ENCODE data around the gene MARK3. TPM values are rescaled to one million over a fixed set of nuclear protein-coding genes. Genes with fewer than 3 reads are reported as not detected.
"Not testable (repeated sequence)": the region's sequence is repeated elsewhere in the genome, so short reads cannot be mapped to it uniquely, and the experiment has no call there.

Gene MARK3
- total RNA-seq, 2 donors from 2014 or later, result 121 to 136 TPM

- no peak overlapping the region for H3K27ac Mint-ChIP-seq
- H3K27me3 Mint-ChIP-seq, result no peaks in the 10 kb centered on the region
- peak; percentile 16 for ATAC-seq
- H3K36me3 Mint-ChIP-seq (ENCODE audit: low read depth), result no peaks in the 10 kb centered on the region
- peaks cover 13% of the 10 kb centered on the region for H3K4me1 Mint-ChIP-seq
- no peaks in the 10 kb centered on the region for H3K9me3 ChIP-seq (ENCODE audit: control insufficient read depth, low read length, poor library complexity, severe bottlenecking)
- DNase-seq, result no peak
- peak overlapping the region; percentile 63 for H3K4me3 Mint-ChIP-seq
Measured at GRCh38 chr14:103521951-103522563, 136.8 kb downstream of the MARK3 start.

GRCh38 chr14:103522649-103523574 is 137.7 kb downstream of the MARK3 start, which contains the start of gene CKB:
Gene CKB, minus strand, starts transcription at chr14:103522830. Its CDS starts 337 bp downstream, at chr14:103522493.
- DNase-seq, result no peak

DNA sequence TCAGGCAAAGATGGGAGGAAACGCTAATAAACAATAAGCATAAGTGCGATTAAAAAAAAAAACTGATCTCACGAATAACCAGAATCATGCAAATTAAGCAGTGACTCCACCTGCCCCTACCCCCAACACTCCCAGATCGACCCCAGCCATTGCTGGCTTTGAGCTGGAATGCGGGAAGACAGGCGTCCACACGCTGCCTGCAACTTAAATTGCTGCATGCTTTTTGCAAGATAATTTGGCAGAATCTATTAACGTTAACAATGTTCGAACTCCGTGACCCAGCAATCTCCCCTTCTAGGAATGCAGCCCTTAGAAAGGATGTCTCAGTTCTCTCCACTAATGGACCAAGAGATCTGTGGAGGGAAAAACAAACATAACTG is 138.3 kb downstream of the MARK3 start:
- ATAC-seq, result no peak
- no peaks in the 10 kb centered on the region for H3K9me3 ChIP-seq (ENCODE audit: control insufficient read depth, low read length, poor library complexity, severe bottlenecking)
- Mint-ChIP-seq H3K36me3 (ENCODE audit: low read depth) (no peaks in the 10 kb centered on the region), H3K4me3 (peak overlapping the region; percentile 49), H3K27me3 (no peaks in the 10 kb centered on the region), H3K4me1 (peaks cover 20% of the 10 kb centered on the region), H3K27ac (no peak overlapping the region)
- DNase-seq, result no peak

More at GRCh38 chr14:103522649-103523574, 137.7 kb downstream of the MARK3 start, which contains the start of gene CKB:
- no peaks in the 10 kb centered on the region for H3K36me3 Mint-ChIP-seq (ENCODE audit: low read depth)
- H3K9me3 ChIP-seq (ENCODE audit: control insufficient read depth, low read length, poor library complexity, severe bottlenecking), result no peaks in the 10 kb centered on the region
- peaks cover 19% of the 10 kb centered on the region for H3K4me1 Mint-ChIP-seq
- H3K4me3 Mint-ChIP-seq, result peak within 1 kb of the TSS; percentile 63
- no peak within 1 kb of the TSS for H3K27ac Mint-ChIP-seq
- no peaks in the 10 kb centered on the region for H3K27me3 Mint-ChIP-seq
- ATAC-seq, result no peak

DNA sequence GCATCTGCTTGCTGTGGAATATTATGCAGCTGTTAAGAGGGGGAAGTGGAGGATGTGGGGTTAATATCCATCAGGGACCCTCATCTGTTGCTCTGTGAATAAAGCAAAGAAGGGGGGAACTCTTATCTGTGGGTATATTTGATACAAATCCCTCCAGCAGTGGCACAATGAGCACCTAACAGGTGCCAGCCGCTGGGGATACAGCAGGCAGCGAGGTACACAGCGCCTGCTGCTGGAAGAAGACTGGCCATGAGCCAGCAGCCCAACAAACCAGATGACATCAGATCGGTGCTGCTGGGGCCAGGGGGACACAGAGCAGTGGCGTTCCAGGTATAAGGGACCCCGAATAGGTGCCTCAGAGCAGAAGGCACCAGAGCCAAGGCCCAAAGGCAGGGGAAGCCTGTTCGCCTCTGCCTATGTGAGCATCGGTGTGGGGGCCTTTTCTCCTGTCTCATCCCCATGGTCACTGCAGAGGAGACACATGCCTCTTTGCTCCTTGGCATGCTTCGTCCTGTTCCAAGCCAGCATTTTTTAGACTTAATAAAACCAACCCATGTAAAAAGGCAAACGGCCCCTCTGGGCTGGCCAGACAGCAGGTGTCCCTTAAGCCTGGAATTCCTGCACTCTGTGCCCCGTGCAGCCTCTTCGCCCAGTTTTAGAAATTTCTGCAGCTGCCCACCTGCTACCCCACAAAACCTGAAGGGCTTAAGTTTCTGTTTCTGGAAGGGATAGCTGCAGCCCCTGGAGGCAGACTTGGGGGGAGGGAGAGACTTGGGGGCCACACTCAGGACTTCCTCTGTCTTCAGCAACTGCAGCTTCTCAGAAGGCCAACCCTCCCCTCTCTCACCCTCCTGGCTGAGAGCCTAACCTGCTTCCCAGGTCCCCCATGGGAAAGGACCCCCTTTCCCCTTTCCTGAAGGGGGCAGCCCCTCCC is 139.1 kb downstream of the MARK3 start:
- Mint-ChIP-seq H3K27me3 (no peaks in the 10 kb centered on the region), H3K36me3 (ENCODE audit: low read depth) (no peaks in the 10 kb centered on the region), H3K27ac (no peak overlapping the region), H3K4me3 (no peak overlapping the region), H3K4me1 (peaks cover 20% of the 10 kb centered on the region)
- ATAC-seq, result no peak
- no peak for DNase-seq
- H3K9me3 ChIP-seq (ENCODE audit: control insufficient read depth, low read length, poor library complexity, severe bottlenecking), result no peaks in the 10 kb centered on the region

DNA sequence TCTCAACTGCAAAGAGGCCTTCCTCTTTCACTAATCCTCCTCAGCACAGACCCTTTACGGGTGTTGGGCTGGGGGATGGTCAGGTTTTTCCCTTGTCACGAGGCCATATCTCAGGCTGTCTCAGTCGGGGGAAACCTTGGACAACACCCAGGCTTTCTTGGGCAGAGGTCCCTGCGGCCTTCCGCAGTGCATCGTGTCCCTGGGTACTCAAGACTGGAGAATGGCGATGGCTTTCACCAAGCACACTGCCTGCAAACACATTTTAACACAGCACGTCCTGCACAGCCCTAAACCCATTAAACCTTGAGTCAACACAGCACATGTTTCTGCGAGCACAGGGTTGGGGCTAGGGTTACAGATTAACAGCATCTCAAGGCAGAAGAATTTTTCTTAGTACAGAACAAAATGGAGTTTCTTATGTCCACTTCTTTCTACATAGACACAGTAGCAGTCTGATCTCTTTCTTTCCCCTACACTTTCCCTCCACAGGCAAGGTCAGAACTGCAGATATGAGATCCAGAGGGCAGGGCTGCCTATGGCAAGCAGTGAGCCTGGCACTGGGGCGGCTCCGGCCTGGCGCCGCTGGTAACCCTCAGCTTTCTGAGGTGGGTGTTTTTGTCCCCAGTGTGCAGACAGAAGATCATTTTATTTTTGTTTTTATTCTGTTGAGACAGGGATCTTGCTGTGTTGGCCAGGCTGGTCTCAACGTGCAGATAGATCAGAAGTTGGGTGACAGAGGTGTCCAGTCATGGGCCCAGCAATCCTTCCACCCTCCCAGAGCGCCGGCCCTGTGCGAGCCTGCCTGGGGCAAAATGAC is 140.4 kb downstream of the MARK3 start:
- H3K36me3 Mint-ChIP-seq (ENCODE audit: low read depth); DNase-seq; H3K4me3 Mint-ChIP-seq; H3K9me3 ChIP-seq (ENCODE audit: control insufficient read depth, low read length, poor library complexity, severe bottlenecking); H3K27me3 Mint-ChIP-seq; ATAC-seq: not testable (repeated sequence)
- H3K27ac Mint-ChIP-seq, result peak overlapping the region; percentile 6
- peaks cover 28% of the 10 kb centered on the region for H3K4me1 Mint-ChIP-seq

GRCh38 chr14:103526247-103526913 is 141.2 kb downstream of the MARK3 start:
- DNase-seq, result no peak
- peaks cover 32% of the 10 kb centered on the region for H3K4me1 Mint-ChIP-seq
- no peaks in the 10 kb centered on the region for H3K36me3 Mint-ChIP-seq (ENCODE audit: low read depth)
- no peak overlapping the region for H3K4me3 Mint-ChIP-seq
- H3K27me3 Mint-ChIP-seq, result no peaks in the 10 kb centered on the region
- H3K27ac Mint-ChIP-seq, result peak overlapping the region; percentile 88
- no peak for ATAC-seq
- no peaks in the 10 kb centered on the region for H3K9me3 ChIP-seq (ENCODE audit: control insufficient read depth, low read length, poor library complexity, severe bottlenecking)

GRCh38 chr14:103526914-103527248 is 141.7 kb downstream of the MARK3 start:
- Mint-ChIP-seq H3K27me3 (no peaks in the 10 kb centered on the region), H3K36me3 (ENCODE audit: low read depth) (no peaks in the 10 kb centered on the region), H3K4me3 (peak overlapping the region; percentile 76), H3K27ac (peak overlapping the region; percentile 88), H3K4me1 (peaks cover 35% of the 10 kb centered on the region)
- ATAC-seq, result no peak
- no peaks in the 10 kb centered on the region for H3K9me3 ChIP-seq (ENCODE audit: control insufficient read depth, low read length, poor library complexity, severe bottlenecking)
- DNase-seq, result no peak

- DNase-seq (no peak), ATAC-seq (peak; percentile 26)
- no peaks in the 10 kb centered on the region for H3K27me3 Mint-ChIP-seq
- H3K9me3 ChIP-seq (ENCODE audit: control insufficient read depth, low read length, poor library complexity, severe bottlenecking), result no peaks in the 10 kb centered on the region
- H3K4me3 Mint-ChIP-seq, result peak overlapping the region; percentile 95
- peaks cover 35% of the 10 kb centered on the region for H3K4me1 Mint-ChIP-seq
- no peaks in the 10 kb centered on the region for H3K36me3 Mint-ChIP-seq (ENCODE audit: low read depth)
- peak overlapping the region; percentile 88 for H3K27ac Mint-ChIP-seq
Measured at GRCh38 chr14:103527408-103528145, 142.4 kb downstream of the MARK3 start.

- H3K27ac Mint-ChIP-seq, result peak overlapping the region; percentile 88
- H3K4me3 Mint-ChIP-seq, result peak overlapping the region; percentile 95
- no peak for ATAC-seq
- peaks cover 35% of the 10 kb centered on the region for H3K4me1 Mint-ChIP-seq
- H3K36me3 Mint-ChIP-seq (ENCODE audit: low read depth), result no peaks in the 10 kb centered on the region
- H3K9me3 ChIP-seq (ENCODE audit: control insufficient read depth, low read length, poor library complexity, severe bottlenecking), result no peaks in the 10 kb centered on the region
- no peak for DNase-seq
- H3K27me3 Mint-ChIP-seq, result no peaks in the 10 kb centered on the region
Measured at GRCh38 chr14:103528146-103528586, 143.0 kb downstream of the MARK3 start.

DNA sequence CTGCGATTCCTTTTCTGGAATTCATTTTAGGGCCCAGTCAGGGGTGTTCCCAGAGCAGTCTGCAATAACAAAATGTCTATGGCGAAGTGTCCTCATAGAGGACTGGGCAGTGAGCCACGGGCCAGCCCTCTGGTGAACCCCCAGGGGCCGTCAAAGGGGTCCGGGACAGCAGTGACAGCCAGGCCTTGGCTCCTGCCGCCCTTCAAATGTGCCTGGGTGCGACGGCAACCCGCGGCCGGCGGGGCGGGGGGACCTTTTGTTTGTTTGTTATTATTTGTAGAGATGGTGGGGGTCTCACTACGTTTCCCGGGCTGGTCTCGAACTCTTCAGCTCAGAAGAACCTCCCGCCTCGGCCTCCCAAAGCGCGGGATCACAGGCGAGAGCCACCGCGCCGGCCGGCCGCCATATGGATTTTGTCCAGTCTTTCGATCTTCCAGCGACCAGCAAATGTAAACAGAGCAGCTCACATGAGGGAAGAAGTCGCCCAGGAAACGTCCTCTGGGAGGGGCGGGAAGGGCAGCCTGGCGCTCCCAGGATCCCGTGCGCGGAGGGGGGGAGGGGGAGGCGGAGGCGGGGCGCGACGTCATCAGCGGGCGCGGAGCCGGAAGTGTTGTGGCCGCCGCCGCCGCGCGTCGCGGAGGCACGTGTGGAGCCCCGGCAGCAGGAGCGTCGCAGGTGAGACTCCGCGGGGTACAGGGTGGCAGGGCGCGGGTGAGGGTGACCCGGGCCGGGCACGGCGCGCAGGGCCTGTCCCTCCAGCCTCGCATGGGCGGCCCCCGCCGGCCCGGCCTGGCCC is 143.6 kb downstream of the MARK3 start, which contains the start of gene TRMT61A:
Gene TRMT61A, plus strand, starts transcription at position 610 of the 796 bp plus-strand sequence. CDS start 783 bp downstream, outside the sequence.
- Mint-ChIP-seq H3K27ac (peak within 1 kb of the TSS; percentile 88), H3K4me1 (peaks cover 35% of the 10 kb centered on the region), H3K4me3 (peak within 1 kb of the TSS; percentile 95), H3K36me3 (ENCODE audit: low read depth) (no peaks in the 10 kb centered on the region), H3K27me3 (no peaks in the 10 kb centered on the region)
- ATAC-seq (peak; percentile 90), DNase-seq (peak; percentile 62 to 77 (median 75))
- H3K9me3 ChIP-seq (ENCODE audit: control insufficient read depth, low read length, poor library complexity, severe bottlenecking), result no peaks in the 10 kb centered on the region

Data from T-helper 17 cell (primary cell).